CD4-positive, alpha-beta T cell (primary cell): Measurements from ENCODE around the gene WDR64. TPM values are rescaled to one million over a fixed set of nuclear protein-coding genes. Genes with fewer than 3 reads are reported as not detected.

ENCODE experiments used
- ATAC-seq: fragments of 200-7000 bp; cut with Tn5 transposase; one replicate; pipeline ENCODE4 v1.10.0; 2022; ENCODE audit warnings: mild to moderate bottlenecking; ENCODE audit not compliant: poor library complexity
- CTCF ChIA-PET: fragments of 350-600 bp; sonication (Branson Sonifier 250); formaldehyde crosslinking; loops from one replicate; lab custom pipeline; 2021; ENCODE audit warnings: antibody characterized with exemption, inconsistent platforms; lab: Charles Lee
- POLR2A ChIA-PET: fragments of 350-600 bp; sonication (Branson Sonifier 250); formaldehyde crosslinking; loops from one replicate; lab custom pipeline; 2021; ENCODE audit warnings: antibody characterized with exemption, inconsistent platforms; lab: Charles Lee
- DNase-seq, 14 experiments: peaks; one replicate each; pipeline ENCODE4 v3.0.0-alpha.2; 2013 to 2020; ENCODE audit warnings: mixed read lengths in 2 of 14
- H3K27ac ChIP-seq, 2 donors: one replicate each; pipeline versions ENCODE4 v1.5.1 to v1.7.0; 2013; ENCODE audit warnings: low read length in 2 of 2, low read depth in 1 of 2, mild to moderate bottlenecking in 1 of 2
- H3K27me3 ChIP-seq, 2 experiments: 1 replicate in 1 of 2; 2 replicates in 1 of 2; pipeline versions ENCODE4 v1.6.1 to v1.7.0; 2013; ENCODE audit warnings: low read length in 2 of 2, control low read depth in 1 of 2, mild to moderate bottlenecking in 1 of 2, moderate library complexity in 1 of 2; ENCODE audit not compliant: insufficient read depth in 2 of 2, control insufficient read depth in 1 of 2
- H3K36me3 ChIP-seq: one replicate; pipeline ENCODE4 v1.6.1; 2013; ENCODE audit warnings: low read length, control low read depth; ENCODE audit not compliant: insufficient read depth
- H3K4me1 ChIP-seq: one replicate; pipeline ENCODE4 v1.6.1; 2013; ENCODE audit warnings: low read length, control low read depth; ENCODE audit not compliant: insufficient read depth
- H3K4me3 ChIP-seq: one replicate; pipeline ENCODE4 v1.5.1; 2013; ENCODE audit warnings: mild to moderate bottlenecking, low read length, moderate library complexity
- H3K9me3 ChIP-seq, 2 experiments: 1 replicate in 1 of 2; 2 replicates in 1 of 2; pipeline versions ENCODE4 v1.6.1 to v1.7.0; 2013; ENCODE audit warnings: low read length in 2 of 2, mild to moderate bottlenecking in 2 of 2, control low read depth in 1 of 2, moderate library complexity in 1 of 2; ENCODE audit not compliant: control insufficient read depth in 1 of 2, insufficient read depth in 1 of 2
- H3K27ac Mint-ChIP-seq: one replicate; pipeline ENCODE4 v1.8.0; 2020; ENCODE audit warnings: mixed read lengths
- H3K27me3 Mint-ChIP-seq: one replicate; pipeline ENCODE4 v1.8.0; 2021; ENCODE audit warnings: mixed read lengths
- H3K36me3 Mint-ChIP-seq: one replicate; pipeline ENCODE4 v1.8.0; 2021; ENCODE audit warnings: low read depth, mixed read lengths
- H3K4me1 Mint-ChIP-seq: one replicate; pipeline ENCODE4 v1.8.0; 2021; ENCODE audit warnings: low read depth, mixed read lengths
- H3K4me3 Mint-ChIP-seq: one replicate; pipeline ENCODE4 v1.8.0; 2020; ENCODE audit warnings: mild to moderate bottlenecking, mixed read lengths
- H3K9me3 Mint-ChIP-seq: one replicate; pipeline ENCODE4 v1.8.0; 2020; ENCODE audit warnings: mixed read lengths
- CTCF ChIP-seq: fragments of 200-600 bp; IDR thresholded peaks from one replicate; pipeline ENCODE4 v1.8.0; 2022; ENCODE audit warnings: antibody characterized with exemption, mild to moderate bottlenecking
- intact Hi-C, 2 experiments: fragments of 100-400 bp; cut with DNase I in 1 of 2; cut with micrococcal nuclease in 1 of 2; formaldehyde crosslinking; loops; one replicate each; pipeline versions ENCODE4 v1.15.1 to v1.9.0; 2023 to 2025; cut with DNase I, micrococcal nuclease
- total RNA-seq, 174 experiments: library from RNA in 2 of 174; stranded (reverse) in 2 of 174; gene quantifications; one replicate each; pipeline ENCODE4 v1.2.3 and lab custom pipeline; 2021 to 2026

Gene WDR64
- total RNA-seq, 2 experiments from 2014 or later = 0.67 TPM; not detected in 1

DNA sequence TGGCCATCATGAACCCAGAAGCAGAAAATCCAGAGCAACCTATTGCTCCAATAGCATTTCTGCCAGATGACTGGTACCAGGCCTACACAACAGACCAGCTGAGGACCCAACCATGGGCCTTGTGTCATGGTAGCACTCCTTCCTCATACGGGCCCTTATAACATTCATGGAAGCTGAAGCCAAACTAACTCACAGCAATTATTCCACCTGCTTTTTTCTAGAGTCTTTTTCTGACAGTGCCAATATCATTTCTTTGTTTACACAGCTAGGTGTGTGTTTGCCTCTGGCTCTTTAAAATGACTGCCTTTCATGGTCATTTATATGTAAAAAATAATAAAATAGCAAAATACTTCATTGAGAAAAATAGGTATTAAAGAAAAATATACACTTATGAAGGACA lies 3.9 kb upstream of the WDR64 start:
- Histone ChIP-seq H3K4me3 (no peak overlapping the region), H3K27ac (no peak overlapping the region), H3K9me3 (no peaks in the 10 kb centered on the region), H3K4me1 (no peaks in the 10 kb centered on the region), H3K36me3 (no peaks in the 10 kb centered on the region), H3K27me3 (no peaks in the 10 kb centered on the region)
- DNase-seq = no peak
- H3K9me3 Mint-ChIP-seq = peaks cover 2% of the 10 kb centered on the region
- no peak for ATAC-seq
- H3K36me3 Mint-ChIP-seq = no peaks in the 10 kb centered on the region
- TF ChIP-seq CTCF = no peak
- H3K4me1 Mint-ChIP-seq = no peaks in the 10 kb centered on the region
- H3K4me3 Mint-ChIP-seq = no peak overlapping the region
- intact Hi-C loops = no loop called here
- no peak overlapping the region for H3K27ac Mint-ChIP-seq
- ChIA-PET CTCF (interaction anchor here (1.4 kb wide), 1 partner anchor 15 kb away, joined by 3 read pairs; no protein-coding TSS in a partner anchor), POLR2A (no interaction called here)
- H3K27me3 Mint-ChIP-seq = no peaks in the 10 kb centered on the region

- no peak for TF ChIP-seq CTCF
- Mint-ChIP-seq H3K36me3 (no peaks in the 10 kb centered on the region), H3K9me3 (no peaks in the 10 kb centered on the region), H3K27ac (no peak overlapping the region), H3K4me1 (no peaks in the 10 kb centered on the region), H3K4me3 (no peak overlapping the region), H3K27me3 (peaks cover 4% of the 10 kb centered on the region)
- ATAC-seq = no peak
- no peaks in the 10 kb centered on the region for H3K27me3 ChIP-seq
- ChIA-PET CTCF (no interaction called here), POLR2A (interaction anchor here (1.9 kb wide), 1 partner anchor 14 kb away, joined by 4 read pairs; the partner anchor contains the start of genes CHML and OPN3)
- H3K4me1 ChIP-seq = no peaks in the 10 kb centered on the region
- intact Hi-C loops = no loop called here
- H3K4me3 ChIP-seq = no peak overlapping the region
- H3K27ac ChIP-seq = no peak overlapping the region
- H3K9me3 ChIP-seq = no peaks in the 10 kb centered on the region
- no peak for DNase-seq
- no peaks in the 10 kb centered on the region for H3K36me3 ChIP-seq
Observed at GRCh38 chr1:241654019-241654418, 1.9 kb downstream of the WDR64 start.

DNA sequence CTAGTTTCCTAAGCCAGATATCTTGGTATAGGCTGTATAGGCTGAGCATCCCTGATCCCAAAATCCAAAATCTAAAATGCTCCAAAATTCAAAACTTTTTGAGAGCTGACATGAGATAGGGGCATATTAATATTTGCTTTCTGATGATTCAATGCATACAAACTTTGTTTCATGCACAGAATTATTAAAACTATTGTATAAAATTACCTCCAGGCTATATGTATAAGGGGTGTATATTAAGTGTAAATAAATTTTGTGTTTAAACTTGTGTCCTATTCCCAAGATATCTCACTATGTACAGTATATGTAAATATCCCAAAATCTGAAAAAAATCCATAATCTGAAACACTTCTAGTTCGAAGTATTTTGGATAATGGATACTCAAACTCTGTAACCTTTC lies 2.6 kb downstream of the WDR64 start:
- no peak overlapping the region for H3K27ac ChIP-seq
- Mint-ChIP-seq H3K9me3 (no peaks in the 10 kb centered on the region), H3K4me3 (no peak overlapping the region), H3K27ac (no peak overlapping the region), H3K27me3 (peaks cover 4% of the 10 kb centered on the region), H3K4me1 (no peaks in the 10 kb centered on the region), H3K36me3 (no peaks in the 10 kb centered on the region)
- TF ChIP-seq CTCF = no peak
- no peak for DNase-seq
- H3K9me3 ChIP-seq = no peaks in the 10 kb centered on the region
- H3K27me3 ChIP-seq = no peaks in the 10 kb centered on the region
- no peak for ATAC-seq
- H3K4me3 ChIP-seq = no peak overlapping the region
- CTCF ChIA-PET = no interaction called here
- intact Hi-C loops = no loop called here
- no peaks in the 10 kb centered on the region for H3K4me1 ChIP-seq
- POLR2A ChIA-PET = no interaction called here
- no peaks in the 10 kb centered on the region for H3K36me3 ChIP-seq
